ENCODE results near the gene TLE1.

The TLE1 gene

DNA sequence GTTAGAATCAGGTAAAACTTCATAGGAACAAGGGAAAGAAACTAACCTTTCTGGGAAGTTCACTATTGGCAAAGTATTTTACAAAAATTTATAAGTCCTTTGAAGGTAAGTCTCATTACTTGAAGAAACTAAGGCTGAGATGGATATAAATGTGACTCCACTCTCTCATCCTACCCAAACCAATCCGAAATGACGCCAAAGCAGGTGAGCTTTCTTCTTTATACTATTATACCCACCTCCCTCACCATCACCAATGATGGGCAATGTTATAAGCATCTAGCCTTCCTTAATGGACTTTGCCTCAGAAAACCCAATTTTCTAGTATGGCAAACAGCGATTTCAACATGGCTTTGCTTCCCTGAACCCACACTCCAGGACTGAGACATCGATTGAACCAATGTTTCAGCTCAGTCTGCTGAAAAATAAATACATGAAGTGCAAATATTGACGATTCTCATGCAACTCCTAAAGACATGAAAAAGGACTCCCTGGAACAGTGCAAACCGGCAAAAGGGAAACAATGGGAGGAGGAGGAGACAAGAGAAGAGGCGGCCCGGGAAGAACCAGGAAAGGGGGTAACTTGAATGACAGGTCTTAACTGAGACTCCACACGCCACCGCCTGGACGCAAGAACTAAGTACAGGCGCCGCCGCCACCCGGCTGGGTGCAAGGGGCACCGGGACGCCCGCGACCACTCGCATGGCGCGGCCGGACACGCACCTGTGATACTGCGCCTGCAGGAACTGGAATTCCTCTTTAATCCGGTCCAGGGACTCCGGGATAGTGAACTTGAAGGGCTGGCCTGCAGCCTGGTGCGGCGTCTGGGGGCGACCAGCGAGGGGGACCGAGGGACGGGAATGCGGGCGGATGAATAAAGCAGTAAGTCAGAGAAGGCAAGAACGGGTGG is 2.5 kb downstream of the TLE1 start:
- peak in 1 of 3 experiments; percentile 8 for DNase-seq (ENCODE audit: low read depth in 3 of 3)

DNA sequence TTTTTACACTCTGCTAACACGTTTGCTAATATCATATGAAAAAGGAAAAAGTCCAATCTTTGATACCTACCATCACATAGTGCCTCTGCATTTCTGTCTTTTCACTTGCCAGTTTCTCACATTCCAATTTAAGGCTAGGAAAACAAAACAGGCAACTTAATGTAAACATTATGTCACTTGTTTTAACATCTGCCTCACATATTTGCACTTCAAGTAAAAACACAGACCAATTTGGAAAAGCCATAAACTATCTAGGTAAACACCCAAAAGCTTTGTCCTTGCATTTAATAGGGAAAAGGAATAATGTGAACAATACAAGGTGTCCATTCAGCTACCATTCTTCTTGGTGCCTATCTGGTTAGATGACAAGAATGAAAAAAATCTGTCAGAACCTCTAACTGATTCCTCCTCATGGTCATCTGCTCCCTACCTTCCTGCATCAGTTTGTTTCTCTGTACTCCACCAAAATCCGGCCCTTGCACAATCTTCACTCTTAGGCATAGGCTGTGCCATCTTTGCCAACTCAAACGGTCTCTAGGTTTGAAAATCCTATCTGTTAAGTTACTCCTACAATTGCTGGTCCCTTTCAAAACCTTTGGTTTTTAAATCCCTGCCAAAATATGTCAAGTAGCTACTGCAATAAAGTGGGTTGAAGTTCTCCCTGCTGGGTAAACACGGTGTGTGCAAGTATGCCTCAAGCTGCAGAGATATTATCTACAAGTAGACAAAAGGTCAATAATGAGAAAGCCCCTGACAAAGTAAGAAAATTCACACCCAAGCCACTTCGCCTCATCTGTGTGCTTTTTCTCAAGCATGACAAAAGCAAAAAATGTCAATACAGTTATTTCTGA is 3.4 kb downstream of the TLE1 start:
- DNase-seq (ENCODE audit: low read depth in 3 of 3): no peak

DNA sequence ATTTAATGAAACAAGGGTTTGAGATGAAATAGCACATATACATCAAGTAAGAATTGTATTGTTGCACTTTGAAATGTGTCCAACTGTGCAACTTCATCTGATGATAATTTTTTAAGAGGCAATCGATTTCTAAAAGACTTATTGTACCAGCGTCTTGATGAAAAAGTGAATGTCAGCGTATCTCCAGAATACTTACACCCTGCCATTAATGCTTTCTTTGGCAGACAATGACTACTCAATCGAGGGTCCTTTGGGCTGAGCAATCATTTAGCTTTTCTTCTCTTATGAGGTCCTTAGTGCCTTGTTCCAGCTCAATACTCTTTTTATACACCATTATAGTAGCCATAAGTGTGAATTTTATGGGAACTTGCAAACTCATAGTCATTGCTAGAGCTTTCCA is 4.7 kb downstream of the TLE1 start:
- DNase-seq (ENCODE audit: low read depth in 3 of 3): no peak

DNA sequence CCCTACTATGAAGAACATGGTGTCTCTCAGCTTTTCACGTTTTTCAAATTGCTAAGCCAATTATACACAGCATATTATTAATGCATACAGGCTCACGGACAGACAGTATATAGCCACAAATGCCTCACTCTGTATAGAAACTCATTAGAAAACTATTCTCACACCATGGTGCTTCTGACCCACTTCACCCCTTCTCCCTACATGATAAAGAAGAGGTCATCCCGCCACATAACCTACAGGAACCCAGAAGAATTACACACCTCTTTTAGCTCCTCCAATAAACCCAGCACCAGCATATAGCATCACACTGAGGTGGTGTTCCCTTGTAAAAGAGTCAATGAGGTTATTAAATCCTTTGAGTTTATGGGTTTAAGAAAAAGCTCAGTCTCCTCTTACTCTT is 5.6 kb downstream of the TLE1 start:
- no peak for DNase-seq (ENCODE audit: low read depth in 3 of 3)

DNA sequence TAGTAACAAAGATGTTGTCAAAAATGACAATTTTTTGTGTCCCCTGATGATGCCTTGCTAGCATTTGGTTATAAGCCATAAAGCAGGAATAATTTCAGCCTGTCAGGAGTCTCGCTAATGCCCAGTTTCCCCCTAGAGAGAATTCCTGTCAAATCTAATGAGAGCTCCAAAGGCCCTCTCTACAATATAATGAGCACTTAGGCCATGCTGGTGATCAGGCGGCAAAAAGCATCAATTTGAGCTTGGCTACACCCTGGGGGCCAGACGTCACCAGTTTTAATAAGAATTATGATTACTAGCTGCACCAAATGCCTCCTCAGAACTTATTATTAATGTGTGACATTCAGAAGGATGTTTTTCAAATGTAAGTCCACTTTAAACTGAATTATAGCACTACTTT is 6.1 kb downstream of the TLE1 start:
- DNase-seq (ENCODE audit: low read depth in 3 of 3): no peak

DNA sequence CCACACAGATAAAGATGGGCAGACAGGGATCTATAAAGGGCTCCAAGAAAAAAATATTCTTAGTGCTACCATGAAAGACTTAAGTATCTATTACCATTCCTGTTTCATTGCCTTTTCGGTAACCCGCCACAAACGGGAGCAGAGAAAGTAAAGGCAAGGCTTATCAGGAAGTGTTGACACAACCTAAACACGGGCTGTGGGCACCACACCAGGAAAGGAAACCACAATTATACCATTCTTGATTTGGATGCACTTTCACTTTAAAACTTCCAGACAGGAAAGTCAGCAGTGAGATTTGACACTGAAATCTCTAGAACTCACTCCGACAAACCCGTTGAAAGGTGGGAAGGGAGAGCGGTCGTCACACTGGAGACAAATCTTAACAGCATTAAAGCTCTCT is 6.5 kb downstream of the TLE1 start:
- no peak for DNase-seq (ENCODE audit: low read depth in 3 of 3)

DNA sequence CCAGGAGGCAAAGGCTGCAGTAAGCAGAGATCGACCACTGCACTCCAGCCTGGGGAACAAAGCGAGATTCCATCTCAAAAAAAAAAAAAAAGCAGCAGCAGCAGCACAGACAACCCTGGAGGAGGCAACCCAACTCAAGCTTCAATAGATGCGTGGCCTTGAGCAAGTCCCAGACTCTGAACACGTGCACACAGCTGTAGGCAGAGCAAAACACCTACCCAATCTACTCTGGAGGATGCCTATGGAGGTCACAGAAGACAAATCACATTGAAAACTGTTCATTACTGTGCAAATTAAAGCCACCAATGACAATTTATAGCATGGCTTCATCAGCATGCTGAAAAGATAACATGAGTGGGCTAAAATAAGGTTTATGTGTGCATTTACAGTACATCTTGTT is 7.2 kb downstream of the TLE1 start:
- no peak for DNase-seq (ENCODE audit: low read depth in 3 of 3)

DNA sequence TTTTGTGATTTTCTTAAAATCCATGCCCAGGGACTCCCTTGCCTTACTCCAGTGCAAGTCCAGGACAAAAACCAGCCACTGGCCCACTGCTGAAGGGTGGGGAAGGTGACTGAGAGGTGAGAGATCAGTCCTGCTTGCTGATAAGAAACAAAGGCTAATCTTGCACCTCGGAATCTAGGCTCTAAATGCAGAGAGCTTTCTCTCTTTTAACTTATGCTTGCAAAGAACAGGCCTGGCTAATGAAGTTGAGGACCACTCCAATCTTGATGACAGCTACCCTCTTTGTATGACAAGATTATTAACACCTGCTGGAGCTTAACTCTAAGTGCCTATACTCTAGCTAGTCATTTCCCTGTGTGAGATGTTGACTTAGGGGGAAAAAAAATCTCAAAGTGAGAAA is 8.8 kb downstream of the TLE1 start:
- no peak for DNase-seq (ENCODE audit: low read depth in 3 of 3)

DNA sequence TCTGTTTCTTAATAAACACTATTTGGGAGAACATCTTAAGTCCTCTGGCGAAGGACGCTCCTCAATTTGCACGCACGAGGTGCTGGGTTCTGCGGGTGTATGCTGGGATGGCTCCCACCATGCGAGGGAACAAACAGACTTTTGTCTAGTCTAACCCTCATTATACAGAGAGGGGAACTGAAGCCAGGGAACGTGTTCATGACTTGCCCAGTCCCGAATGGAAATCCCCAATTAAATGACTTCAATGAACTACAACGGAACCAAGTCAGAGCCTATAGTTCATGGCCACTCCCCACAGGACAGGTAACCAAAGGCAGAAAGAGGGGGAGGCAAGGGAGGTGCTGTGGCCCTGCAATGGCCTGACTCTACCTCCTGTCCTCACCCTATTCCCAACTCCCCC is 9.3 kb downstream of the TLE1 start:
- DNase-seq (ENCODE audit: low read depth in 3 of 3): no peak

DNA sequence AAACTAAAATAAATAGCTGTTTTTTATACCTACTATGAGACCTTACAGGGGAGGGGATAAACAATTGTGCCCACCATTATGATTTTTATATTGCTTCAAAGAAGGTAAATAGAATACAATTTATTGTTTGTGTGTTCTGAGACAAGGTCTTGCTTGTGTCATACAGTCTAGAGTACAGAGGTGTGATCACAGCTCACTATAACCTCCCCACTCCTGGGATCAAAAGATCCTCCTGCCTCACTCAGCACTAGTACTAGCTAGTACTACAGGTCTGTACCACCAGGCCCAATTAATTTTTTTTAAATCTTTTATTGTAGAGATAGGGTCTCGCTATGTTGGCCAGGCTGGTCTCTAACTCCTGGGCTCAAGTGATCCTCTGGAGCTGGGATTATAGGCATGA is 11.3 kb downstream of the TLE1 start:
- no peak for DNase-seq (ENCODE audit: low read depth in 3 of 3)

DNA sequence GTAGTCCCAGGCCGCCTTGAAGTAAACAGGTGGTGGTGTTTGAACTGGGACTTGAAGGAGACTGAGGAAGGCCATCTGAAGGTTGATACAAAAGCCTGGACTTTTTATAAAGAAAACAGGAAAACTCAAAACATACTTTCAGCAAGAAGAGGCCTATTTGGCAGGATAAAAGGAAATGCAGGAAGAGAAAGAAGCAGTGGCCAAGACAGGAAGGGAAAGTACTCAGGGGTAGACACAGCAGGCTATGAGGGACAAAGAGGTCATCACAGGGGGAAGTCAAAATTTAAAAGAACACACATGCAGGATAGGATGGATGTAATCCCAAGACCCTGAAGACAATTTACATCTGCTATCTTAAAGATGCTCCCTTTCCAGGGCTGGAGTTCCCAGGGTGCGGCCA is 13.0 kb downstream of the TLE1 start:
- DNase-seq (ENCODE audit: low read depth in 3 of 3): no peak

DNA sequence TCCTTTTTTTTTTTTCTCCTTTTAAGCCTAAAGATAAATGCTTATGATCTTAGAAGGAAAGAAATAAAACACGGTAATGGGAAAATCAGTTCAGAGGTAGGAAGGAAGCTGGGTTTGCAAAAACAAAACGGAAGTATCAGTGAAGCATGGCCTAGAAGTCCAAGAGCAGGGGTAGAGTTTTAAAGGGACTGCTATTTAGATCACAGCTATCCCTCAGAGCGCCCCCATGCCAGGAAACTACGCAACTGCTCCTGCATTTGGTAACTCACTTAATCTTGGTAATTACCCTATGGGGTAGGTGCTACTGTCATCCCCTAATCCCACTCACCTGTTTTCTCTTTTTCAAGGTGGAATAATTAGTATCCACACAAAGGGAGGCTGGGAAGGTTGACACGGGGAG is 16.0 kb downstream of the TLE1 start:
- no peak for DNase-seq (ENCODE audit: low read depth in 3 of 3)

DNA sequence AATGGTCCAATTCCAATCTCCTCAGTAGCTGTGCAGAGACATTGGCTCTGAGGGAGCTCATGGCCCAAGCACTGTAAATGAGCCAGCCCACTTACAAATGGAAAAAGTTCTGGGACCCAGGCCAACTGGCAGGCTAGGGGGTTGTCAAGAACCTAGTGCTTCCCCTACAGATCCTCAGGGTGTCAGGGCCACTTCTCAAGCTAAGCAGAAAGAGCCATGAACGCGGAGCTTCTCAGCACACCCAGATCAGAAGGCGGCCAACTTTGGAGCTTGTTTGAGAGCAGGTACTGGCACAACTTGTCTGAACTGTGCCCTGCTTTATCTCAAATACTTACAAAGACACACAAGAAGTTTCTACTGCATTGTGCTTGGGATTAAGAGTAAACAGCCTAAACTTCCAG is 17.5 kb downstream of the TLE1 start:
- DNase-seq (ENCODE audit: low read depth in 3 of 3): no peak

DNA sequence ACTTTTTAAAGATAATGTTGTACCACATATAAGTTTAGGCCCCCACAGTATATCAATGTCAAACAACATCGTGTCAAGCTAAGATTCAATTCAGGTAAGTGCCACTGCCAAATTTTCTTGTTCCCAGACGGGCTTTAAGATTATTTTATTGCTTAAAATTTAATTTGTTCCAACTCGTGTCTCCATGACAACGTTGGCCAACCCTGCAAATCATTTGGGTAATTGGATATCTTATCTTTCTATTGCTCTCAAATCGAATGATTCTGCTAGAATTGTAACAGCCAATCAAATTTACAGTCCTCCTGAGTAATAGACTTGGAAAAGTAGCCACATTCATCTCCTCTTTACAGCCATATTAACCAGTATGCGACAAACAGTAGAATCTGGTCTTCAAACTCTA is 19.5 kb downstream of the TLE1 start:
- DNase-seq (ENCODE audit: low read depth in 3 of 3): no peak

DNA sequence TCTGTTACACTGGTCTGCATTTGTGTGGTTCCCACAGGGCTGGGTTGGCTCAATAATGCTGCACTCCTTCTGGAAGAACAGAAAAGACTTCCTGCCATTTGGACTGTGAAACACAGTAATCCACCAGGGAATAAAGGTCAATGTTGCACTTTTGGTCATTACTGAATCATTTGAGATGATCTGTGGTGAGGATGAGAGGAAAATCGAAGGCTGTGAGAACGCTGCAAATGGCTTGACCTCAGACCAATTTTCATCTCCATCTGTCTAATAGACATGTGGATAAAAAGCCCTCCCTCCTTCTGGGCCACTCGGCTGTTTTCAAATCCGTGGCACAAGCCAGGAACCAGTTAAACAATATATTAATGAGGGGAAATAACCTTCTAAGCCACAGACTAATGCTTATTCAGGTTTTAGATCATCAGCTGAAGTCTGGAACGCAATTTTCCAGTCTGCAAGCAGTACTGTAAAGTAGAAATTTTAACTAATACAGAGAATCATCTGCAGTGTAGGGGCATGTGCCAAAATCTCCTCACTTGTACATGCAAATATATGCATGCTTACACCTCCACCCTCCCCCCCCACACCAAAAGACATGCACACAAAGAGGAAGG is 20.2 kb downstream of the TLE1 start:
- DNase-seq (ENCODE audit: low read depth in 3 of 3): no peak

DNA sequence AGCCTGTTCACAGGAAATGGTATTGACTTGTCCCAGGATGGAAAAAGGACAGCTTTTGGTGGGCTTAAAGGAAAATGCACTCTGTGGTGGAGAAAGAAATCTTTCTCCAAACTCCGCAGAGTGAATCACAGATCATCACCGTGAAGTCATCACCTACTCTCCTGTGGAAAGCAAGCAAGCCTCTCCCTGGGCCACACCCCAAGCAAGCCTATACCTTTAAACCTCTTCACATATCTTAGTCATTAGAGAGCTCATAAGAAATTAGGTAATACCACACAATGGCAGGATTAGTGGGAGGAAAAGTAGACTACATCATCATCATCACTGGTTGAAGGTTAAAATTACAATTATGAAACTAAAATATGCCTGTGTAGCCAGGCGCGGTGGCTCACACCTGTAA is 23.2 kb downstream of the TLE1 start:
- no peak for DNase-seq (ENCODE audit: low read depth in 3 of 3)

DNA sequence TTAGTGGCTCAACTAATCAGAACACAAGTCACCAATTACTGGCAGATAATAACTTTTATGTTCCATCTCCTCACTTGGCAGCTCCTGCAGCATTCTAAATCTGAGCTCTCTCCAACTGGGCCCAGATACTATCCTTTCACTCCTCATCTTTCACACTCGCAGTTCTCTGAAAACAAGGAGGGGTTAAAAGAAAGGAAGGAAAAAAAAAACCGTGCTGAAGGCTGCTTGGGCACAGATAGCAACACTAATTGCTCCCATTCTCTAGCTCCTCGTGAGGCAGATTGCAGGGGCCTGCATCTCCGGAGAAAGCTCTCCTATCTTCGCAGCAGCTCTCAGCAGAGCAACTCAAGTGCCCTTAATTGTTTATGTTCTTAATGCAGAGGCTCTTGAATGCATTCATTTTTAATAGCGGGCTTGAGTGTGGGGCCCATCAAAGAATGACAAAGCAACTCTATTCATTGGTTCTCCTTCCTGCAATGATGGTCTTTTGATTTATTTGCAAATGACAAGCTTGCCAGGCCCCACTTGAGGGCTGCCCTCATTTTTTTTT is 23.9 kb downstream of the TLE1 start:
- no peak for DNase-seq (ENCODE audit: low read depth in 3 of 3)

DNA sequence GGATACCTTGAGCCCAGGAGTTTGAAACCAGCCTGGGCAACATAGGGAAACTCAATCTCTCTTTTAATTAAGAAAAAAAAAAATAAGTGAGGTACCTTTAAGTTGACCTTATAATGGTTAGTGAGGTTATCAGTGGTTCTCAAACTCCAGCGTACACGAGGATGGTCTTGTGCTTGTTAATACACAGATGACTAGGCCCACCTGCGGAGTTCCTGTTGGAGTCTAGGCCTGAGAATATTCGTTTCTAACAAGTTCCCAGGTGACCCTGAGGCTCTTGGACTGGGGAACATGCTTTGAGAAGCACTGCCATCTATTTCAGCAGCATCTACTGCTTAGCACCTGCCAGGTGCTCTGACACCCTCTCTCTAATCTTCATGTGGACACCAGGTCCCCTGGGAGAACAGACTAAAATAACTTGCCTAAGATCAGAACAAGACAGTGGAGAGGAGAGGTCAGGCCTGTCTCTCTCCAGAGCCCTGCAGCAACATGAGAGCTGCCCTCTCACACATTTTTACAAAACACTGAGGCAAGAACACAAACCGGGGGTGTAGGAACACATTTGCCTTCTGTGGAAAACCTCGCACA is 24.6 kb downstream of the TLE1 start:
- no peak for DNase-seq (ENCODE audit: low read depth in 3 of 3)

DNA sequence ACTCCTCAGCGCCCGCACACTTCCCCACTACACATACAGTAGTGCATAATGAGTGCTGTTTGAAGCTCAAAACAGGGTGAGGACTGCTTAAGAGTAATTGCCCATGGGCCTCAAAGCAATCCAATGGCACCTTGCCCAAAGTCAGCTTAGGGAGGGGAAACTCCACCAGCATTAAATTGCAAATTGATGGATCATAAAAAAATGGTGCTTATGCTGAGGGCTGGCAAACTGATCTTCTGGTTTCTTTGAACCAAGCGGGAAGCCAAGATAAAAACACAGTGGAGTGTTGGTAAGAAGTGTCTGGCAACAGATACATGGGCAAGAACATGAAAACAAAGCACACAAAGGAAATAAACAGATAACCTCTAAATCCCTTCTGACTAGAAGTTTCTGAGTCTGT is 28.0 kb downstream of the TLE1 start:
- DNase-seq (ENCODE audit: low read depth in 3 of 3): no peak

DNA sequence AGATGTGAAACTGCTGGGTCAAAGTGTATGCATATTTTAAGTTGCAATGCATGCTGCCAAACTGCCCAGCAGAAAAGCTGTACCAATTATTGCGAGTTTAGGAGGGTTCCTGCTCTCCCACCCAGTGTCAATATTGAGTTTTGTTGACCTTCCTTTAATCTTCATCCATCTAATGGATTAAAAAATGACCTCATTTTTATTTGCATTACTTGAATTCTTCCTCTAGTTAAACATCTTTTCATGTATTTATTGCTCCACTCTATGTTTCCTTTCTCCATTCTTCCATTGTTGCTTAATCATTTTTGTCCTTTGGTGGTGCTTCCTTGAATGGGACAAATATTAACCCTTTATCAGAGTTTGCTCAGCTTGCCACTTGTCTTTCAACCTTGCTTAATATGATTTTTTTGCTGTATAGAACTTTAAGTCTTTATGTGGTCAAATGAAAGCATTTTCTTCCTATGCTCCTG is 32.4 kb downstream of the TLE1 start:
- DNase-seq (ENCODE audit: low read depth in 3 of 3): no peak

DNA sequence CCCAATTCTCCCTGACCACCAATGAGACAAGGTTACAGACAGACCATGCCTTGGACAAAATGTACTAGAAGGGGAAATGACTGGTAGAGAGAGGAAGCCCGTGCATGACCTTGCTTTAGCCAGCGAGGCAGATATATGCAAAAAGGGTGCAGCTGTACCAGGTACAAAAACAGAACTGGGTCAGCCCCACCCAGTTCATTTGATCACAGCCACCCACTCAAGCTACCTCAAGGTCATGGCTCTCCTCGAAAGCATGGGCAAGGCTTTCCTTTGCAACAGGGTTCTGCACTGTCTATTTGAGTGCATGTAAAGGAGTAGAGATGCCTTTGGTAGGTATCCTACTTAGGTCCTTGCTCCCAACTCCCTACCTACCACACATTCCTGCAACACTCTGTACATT is 33.3 kb downstream of the TLE1 start:
- DNase-seq (ENCODE audit: low read depth in 3 of 3): no peak

DNA sequence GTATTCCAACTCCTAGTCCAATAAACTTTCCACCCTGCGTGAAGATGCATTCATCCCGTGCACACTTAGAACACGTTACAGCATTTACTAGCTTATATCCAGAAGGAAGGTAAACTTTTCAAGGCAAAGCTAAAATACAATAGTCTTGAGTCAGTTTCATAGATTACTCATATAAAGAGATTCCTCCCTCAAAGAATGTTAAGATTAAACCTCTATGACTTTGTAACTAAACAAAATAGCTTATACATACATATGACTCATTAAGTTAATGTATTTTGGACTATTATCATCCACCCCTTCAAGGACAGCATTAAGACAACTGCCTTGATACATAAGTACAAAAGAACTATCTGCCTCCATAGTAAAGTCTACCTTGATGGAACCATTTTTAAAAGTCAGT is 36.1 kb downstream of the TLE1 start:
- DNase-seq (ENCODE audit: low read depth in 3 of 3): no peak
